ENCODE measurements around the gene THSD7A.

GRCh38 chr7:11413901-11414300 lies 418.1 kb downstream of the THSD7A start:
- TF ChIP-seq CTCF (IDR thresholded peaks at IDR 0.05): no peak
- TF ChIP-seq ZFX (IDR thresholded peaks at IDR 0.05; ENCODE audit: borderline replicate concordance): no peak

All from 22Rv1 (cell line).